ENCODE measurements around the gene AGK.

DNA sequence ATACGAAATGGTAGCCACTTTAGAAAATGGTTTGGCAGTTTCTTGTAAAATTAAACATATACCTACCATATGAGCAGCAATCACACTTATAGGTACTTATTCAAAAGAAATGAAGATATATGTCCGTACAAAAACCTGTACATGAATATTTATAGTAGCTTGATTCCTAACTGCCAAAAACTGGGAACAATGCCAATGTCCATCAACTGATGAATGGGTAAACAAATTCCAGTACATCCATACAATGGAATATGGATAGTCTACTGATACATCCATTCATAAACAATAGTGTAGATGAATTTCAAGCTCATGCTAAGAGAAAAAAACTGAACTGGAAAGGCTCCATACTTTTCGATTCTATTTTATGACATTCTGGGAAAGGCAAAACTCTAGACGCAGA, 68.5 kb downstream of the AGK start:
- TF ChIP-seq TEAD4 (CRISPR knock-in tag; IDR thresholded peaks at IDR 0.05) (no peak), SP1 (CRISPR knock-in tag; conservative IDR thresholded peaks at IDR 0.05) (no peak), JUN (CRISPR knock-in tag; IDR thresholded peaks at IDR 0.05) (no peak), ELF4 (CRISPR knock-in tag; IDR thresholded peaks at IDR 0.05; ENCODE audit: low read depth) (no peak), E2F4 (CRISPR knock-in tag; IDR thresholded peaks at IDR 0.05; ENCODE audit: borderline replicate concordance, low read depth) (no peak)
- TF ChIP-seq, protein P1, sequence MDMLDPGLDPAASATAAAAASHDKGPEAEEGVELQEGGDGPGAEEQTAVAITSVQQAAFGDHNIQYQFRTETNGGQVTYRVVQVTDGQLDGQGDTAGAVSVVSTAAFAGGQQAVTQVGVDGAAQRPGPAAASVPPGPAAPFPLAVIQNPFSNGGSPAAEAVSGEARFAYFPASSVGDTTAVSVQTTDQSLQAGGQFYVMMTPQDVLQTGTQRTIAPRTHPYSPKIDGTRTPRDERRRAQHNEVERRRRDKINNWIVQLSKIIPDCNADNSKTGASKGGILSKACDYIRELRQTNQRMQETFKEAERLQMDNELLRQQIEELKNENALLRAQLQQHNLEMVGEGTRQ (CRISPR knock-in tag; IDR thresholded peaks at IDR 0.05): no peak
- TF ChIP-seq, protein P2, sequence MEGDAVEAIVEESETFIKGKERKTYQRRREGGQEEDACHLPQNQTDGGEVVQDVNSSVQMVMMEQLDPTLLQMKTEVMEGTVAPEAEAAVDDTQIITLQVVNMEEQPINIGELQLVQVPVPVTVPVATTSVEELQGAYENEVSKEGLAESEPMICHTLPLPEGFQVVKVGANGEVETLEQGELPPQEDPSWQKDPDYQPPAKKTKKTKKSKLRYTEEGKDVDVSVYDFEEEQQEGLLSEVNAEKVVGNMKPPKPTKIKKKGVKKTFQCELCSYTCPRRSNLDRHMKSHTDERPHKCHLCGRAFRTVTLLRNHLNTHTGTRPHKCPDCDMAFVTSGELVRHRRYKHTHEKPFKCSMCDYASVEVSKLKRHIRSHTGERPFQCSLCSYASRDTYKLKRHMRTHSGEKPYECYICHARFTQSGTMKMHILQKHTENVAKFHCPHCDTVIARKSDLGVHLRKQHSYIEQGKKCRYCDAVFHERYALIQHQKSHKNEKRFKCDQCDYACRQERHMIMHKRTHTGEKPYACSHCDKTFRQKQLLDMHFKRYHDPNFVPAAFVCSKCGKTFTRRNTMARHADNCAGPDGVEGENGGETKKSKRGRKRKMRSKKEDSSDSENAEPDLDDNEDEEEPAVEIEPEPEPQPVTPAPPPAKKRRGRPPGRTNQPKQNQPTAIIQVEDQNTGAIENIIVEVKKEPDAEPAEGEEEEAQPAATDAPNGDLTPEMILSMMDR (IDR thresholded peaks at IDR 0.05): no peak
- TF ChIP-seq, protein P3, sequence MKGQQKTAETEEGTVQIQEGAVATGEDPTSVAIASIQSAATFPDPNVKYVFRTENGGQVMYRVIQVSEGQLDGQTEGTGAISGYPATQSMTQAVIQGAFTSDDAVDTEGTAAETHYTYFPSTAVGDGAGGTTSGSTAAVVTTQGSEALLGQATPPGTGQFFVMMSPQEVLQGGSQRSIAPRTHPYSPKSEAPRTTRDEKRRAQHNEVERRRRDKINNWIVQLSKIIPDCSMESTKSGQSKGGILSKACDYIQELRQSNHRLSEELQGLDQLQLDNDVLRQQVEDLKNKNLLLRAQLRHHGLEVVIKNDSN (CRISPR knock-in tag; IDR thresholded peaks at IDR 0.05): no peak
